Activated naive CD8-positive, alpha-beta T cell (primary cell): ENCODE data around the gene USP32.
"Not testable (repeated sequence)": the region's sequence is repeated elsewhere in the genome, so short reads cannot be mapped to it uniquely, and the experiment has no call there.

Experiments
- H3K27ac Mint-ChIP-seq: one replicate; pipeline ENCODE4 v1.8.0; 2021; ENCODE audit warnings: mixed read lengths
- H3K27me3 Mint-ChIP-seq: one replicate; pipeline ENCODE4 v1.8.0; 2021; ENCODE audit warnings: mixed read lengths
- H3K36me3 Mint-ChIP-seq: one replicate; pipeline ENCODE4 v1.8.0; 2021; ENCODE audit warnings: mixed read lengths
- H3K4me1 Mint-ChIP-seq: one replicate; pipeline ENCODE4 v1.8.0; 2021; ENCODE audit warnings: low read depth, mixed read lengths
- H3K4me3 Mint-ChIP-seq: one replicate; pipeline ENCODE4 v1.8.0; 2021; ENCODE audit warnings: mild to moderate bottlenecking, mixed read lengths
- H3K9me3 Mint-ChIP-seq: one replicate; pipeline ENCODE4 v1.8.0; 2021; ENCODE audit warnings: low read depth, mixed read lengths

USP32 gene

DNA sequence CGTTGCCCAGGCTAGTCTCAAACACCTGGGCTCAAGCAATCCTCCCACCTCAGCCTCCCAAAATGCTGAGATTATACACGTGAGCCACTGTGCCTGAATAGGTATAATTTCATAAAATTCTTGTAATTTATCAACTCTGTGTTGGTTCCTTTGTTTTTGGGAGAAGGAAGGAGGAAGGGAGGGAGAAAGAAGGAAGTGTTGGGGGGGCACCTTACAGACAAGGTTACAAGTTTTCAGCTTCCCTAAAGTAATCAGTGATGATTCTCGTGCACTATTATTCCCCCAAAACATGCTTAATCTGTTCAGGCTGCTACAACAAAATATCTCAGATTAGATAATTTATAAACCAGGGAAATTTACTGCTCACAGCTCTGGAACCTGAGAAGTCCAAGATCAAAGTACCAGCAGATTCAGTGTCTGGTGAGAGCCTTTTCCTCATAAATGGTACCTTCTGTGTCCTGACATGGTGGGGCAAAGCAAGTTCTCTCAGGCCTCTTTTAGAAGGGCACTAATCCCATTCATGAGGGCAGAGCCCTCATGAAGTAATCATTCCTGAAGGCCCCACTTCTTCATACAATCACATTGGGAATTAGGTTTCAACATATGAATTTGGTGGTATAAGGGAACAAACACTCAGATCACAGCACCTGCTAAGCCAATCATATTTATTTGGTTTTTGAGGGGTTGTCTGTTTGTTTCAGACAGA is 28.1 kb downstream of the USP32 start:
- no peaks in the 10 kb centered on the region for H3K9me3 Mint-ChIP-seq
- H3K4me1 Mint-ChIP-seq: peaks cover 6% of the 10 kb centered on the region
- H3K36me3 Mint-ChIP-seq: peaks cover 3% of the 10 kb centered on the region
- no peak overlapping the region for H3K27ac Mint-ChIP-seq
- H3K4me3 Mint-ChIP-seq: no peak overlapping the region
- no peaks in the 10 kb centered on the region for H3K27me3 Mint-ChIP-seq

DNA sequence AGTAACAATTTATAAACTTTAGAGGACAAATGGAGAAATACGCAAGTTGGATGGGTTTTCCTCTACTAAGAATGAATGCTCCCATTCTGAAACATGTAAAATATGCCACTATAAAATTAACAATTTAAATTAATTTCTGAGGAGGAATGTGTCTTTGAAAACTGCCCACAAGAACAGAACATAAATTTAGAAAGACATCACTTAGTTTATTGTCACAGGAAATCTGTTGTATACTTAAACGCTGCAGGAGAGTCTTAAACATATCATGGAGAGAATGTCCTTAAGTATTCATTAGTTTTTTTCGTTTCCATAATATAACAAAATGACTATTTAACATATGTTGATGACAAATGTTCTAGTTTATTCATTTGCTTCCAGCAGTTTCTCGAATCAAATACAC is 29.6 kb downstream of the USP32 start:
- no peak overlapping the region for H3K27ac Mint-ChIP-seq
- no peaks in the 10 kb centered on the region for H3K36me3 Mint-ChIP-seq
- H3K27me3 Mint-ChIP-seq: no peaks in the 10 kb centered on the region
- H3K4me3 Mint-ChIP-seq: no peak overlapping the region
- peaks cover 3% of the 10 kb centered on the region for H3K4me1 Mint-ChIP-seq
- no peaks in the 10 kb centered on the region for H3K9me3 Mint-ChIP-seq

DNA sequence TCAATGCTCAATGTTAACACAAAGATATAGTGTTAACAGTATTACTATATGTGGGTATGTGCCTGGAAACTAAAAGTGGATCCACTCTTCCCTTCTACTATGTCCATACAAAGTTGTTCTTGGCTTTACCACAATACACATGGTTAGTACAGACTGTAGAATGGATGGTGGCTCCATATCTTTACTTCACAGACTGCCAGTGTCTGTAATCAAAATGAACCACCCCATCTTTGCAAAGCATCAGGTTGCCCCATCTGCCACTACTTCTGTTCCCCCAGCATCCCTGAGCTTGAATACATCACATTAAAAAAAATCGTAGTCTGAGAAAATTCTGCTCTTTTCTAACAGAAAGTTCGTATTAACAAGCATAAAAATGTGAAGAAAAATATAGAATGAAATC is 30.0 kb downstream of the USP32 start:
- no peaks in the 10 kb centered on the region for H3K9me3 Mint-ChIP-seq
- H3K27me3 Mint-ChIP-seq: no peaks in the 10 kb centered on the region
- H3K36me3 Mint-ChIP-seq: no peaks in the 10 kb centered on the region
- H3K4me1 Mint-ChIP-seq: peaks cover 2% of the 10 kb centered on the region
- H3K27ac Mint-ChIP-seq: no peak overlapping the region
- no peak overlapping the region for H3K4me3 Mint-ChIP-seq

DNA sequence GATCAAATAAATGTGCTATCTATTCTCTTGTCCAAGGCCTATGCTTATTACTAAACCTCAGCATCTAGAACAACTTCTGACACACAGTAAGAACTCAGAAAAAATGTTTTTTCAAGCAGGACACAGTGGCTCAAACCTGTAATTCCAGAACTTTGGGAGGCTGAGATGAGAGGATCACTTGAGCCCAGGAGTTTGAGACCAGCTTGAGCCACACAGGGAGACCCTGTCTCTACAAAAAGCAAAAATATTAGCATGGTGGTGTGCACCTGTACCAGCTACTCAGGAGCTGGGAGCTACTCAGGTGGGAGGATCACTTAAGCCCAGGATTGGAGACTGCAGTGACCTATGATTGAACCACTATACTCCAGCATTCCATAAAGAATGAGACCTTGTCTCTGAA is 32.5 kb downstream of the USP32 start:
- peaks cover 2% of the 10 kb centered on the region for H3K36me3 Mint-ChIP-seq
- no peaks in the 10 kb centered on the region for H3K9me3 Mint-ChIP-seq
- H3K4me1 Mint-ChIP-seq: peaks cover 17% of the 10 kb centered on the region
- no peak overlapping the region for H3K4me3 Mint-ChIP-seq
- no peaks in the 10 kb centered on the region for H3K27me3 Mint-ChIP-seq
- H3K27ac Mint-ChIP-seq: no peak overlapping the region

- H3K36me3 Mint-ChIP-seq: peaks cover 2% of the 10 kb centered on the region
- no peaks in the 10 kb centered on the region for H3K27me3 Mint-ChIP-seq
- no peak overlapping the region for H3K27ac Mint-ChIP-seq
- H3K9me3 Mint-ChIP-seq: no peaks in the 10 kb centered on the region
- H3K4me1 Mint-ChIP-seq: peaks cover 17% of the 10 kb centered on the region
- H3K4me3 Mint-ChIP-seq: no peak overlapping the region
These were observed 33.2 kb downstream of the USP32 start for GRCh38 chr17:60358606-60359225.

- Mint-ChIP-seq H3K27ac (no peak overlapping the region), H3K4me3 (no peak overlapping the region), H3K4me1 (peaks cover 17% of the 10 kb centered on the region), H3K36me3 (peaks cover 2% of the 10 kb centered on the region), H3K27me3 (no peaks in the 10 kb centered on the region), H3K9me3 (no peaks in the 10 kb centered on the region)
These were observed 35.0 kb downstream of the USP32 start for GRCh38 chr17:60356940-60357339.

DNA sequence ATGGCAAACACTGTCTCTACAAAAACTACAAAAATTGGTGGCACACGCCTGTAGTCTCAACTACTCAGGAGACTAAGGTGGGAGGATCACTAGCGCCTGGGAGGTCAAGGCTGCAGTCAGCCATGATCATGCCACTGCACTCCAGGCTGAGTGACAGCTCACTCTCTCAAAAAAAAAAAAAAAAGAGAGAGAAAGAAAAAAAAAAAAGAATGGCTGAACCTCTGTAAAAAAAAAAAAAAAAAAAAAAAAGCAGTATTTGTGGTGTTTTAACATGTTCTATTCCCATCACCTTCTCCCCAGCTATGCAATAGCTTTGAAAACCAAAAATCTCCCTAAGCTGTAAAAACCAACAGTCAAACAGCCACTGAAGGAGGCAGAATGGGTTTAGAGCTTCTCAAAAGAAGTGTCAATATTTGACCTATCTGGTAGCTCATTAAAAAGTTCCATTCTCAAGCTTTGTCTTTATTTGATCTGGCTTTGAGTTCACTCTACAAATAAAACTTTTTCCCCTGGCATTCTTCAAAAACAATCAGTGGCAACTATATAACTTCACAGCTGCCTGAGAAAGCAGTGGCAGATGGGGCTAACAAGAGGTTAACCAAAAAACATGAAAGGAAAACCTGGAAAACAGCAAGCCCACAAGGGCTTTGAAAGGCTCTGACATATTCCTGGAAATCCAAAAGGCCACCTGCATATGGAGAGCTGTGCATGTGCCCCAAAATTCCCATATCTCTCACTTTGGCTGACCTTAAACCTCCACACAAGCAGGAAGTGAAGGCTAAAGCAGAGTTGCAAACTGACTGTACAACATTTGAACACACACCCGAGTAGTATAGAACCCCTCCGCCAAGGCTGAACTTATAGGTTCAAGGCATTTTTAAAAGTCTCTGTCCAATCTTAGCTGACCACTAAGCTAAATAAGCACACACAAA is 36.0 kb downstream of the USP32 start:
- no peak overlapping the region for H3K4me3 Mint-ChIP-seq
- H3K36me3 Mint-ChIP-seq: peaks cover 2% of the 10 kb centered on the region
- H3K27ac Mint-ChIP-seq: no peak overlapping the region
- no peaks in the 10 kb centered on the region for H3K27me3 Mint-ChIP-seq
- H3K4me1 Mint-ChIP-seq: peaks cover 17% of the 10 kb centered on the region
- no peaks in the 10 kb centered on the region for H3K9me3 Mint-ChIP-seq

GRCh38 chr17:60354223-60354622 is 37.7 kb downstream of the USP32 start:
- no peak overlapping the region for H3K4me3 Mint-ChIP-seq
- no peaks in the 10 kb centered on the region for H3K27me3 Mint-ChIP-seq
- H3K4me1 Mint-ChIP-seq: peaks cover 20% of the 10 kb centered on the region
- no peak overlapping the region for H3K27ac Mint-ChIP-seq
- no peaks in the 10 kb centered on the region for H3K9me3 Mint-ChIP-seq
- H3K36me3 Mint-ChIP-seq: peaks cover 2% of the 10 kb centered on the region

- Mint-ChIP-seq H3K27me3 (no peaks in the 10 kb centered on the region), H3K4me1 (peaks cover 20% of the 10 kb centered on the region), H3K4me3 (no peak overlapping the region), H3K9me3 (no peaks in the 10 kb centered on the region), H3K36me3 (peaks cover 2% of the 10 kb centered on the region), H3K27ac (no peak overlapping the region)
These were observed 38.2 kb downstream of the USP32 start for GRCh38 chr17:60353773-60354172.

DNA sequence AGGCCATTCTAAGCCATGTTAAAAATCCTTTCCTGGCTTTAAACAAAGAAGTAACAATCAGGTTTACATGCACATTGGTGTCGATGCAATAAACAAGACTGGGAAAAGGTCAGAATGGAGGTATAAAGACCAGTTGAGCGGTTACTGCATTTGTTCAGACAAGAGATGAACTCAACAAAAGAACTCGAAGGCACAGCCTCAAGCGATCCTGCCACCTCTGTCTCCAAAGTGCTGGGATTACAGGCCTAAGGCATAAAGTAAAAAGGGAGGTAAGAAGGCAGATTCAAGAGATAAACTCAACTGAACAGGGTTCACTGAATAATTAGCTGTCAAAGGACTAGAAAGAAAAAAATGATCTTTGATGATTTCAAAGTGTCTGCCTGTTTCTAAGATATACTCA is 39.4 kb downstream of the USP32 start:
- H3K27ac Mint-ChIP-seq: no peak overlapping the region
- no peak overlapping the region for H3K4me3 Mint-ChIP-seq
- peaks cover 19% of the 10 kb centered on the region for H3K4me1 Mint-ChIP-seq
- peaks cover 2% of the 10 kb centered on the region for H3K36me3 Mint-ChIP-seq
- H3K27me3 Mint-ChIP-seq: no peaks in the 10 kb centered on the region
- no peaks in the 10 kb centered on the region for H3K9me3 Mint-ChIP-seq

- Mint-ChIP-seq H3K27ac (no peak overlapping the region), H3K27me3 (no peaks in the 10 kb centered on the region), H3K9me3 (no peaks in the 10 kb centered on the region), H3K4me1 (peaks cover 19% of the 10 kb centered on the region), H3K36me3 (peaks cover 2% of the 10 kb centered on the region), H3K4me3 (no peak overlapping the region)
These were observed 39.9 kb downstream of the USP32 start for GRCh38 chr17:60352071-60352470.

DNA sequence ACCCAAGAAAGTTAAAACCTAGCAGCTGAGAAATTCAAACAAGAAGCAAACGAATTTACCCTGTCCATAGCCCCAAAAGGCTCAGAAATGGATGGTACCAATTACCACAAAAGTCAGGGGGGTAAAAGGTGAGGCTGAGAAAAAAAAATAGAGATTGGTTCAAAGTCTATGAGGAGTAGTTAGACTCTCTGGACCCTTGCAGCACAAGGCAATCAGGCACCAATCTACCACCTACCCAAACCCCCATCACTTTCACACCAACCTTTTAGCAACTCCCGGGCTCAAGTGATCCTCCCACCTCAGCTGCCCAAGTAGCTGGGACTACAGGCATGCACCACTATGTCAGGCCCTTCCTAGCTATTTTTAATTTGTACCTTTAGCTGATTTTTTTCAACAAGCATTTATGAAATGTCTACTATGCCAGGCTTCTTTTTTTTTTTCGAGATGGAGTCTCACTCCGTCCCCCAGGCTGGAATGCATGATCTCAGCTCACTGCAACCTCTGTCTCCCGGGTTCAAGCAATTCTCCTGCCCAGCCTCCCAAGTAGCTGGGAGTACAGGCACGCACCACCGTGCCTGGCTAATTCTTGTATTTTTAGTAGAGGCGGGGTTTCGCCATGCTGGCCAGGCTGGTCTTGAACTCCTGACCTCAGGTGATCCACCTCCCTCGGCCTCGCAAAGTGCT is 40.8 kb downstream of the USP32 start:
- Mint-ChIP-seq H3K27me3 (no peaks in the 10 kb centered on the region), H3K4me3 (no peak overlapping the region), H3K9me3 (no peaks in the 10 kb centered on the region), H3K4me1 (peaks cover 16% of the 10 kb centered on the region), H3K36me3 (no peaks in the 10 kb centered on the region), H3K27ac (no peak overlapping the region)

GRCh38 chr17:60348616-60349015 is 43.3 kb downstream of the USP32 start:
- H3K9me3 Mint-ChIP-seq: no peaks in the 10 kb centered on the region
- H3K36me3 Mint-ChIP-seq: no peaks in the 10 kb centered on the region
- no peak overlapping the region for H3K27ac Mint-ChIP-seq
- peaks cover 3% of the 10 kb centered on the region for H3K4me1 Mint-ChIP-seq
- H3K27me3 Mint-ChIP-seq: no peaks in the 10 kb centered on the region
- no peak overlapping the region for H3K4me3 Mint-ChIP-seq

DNA sequence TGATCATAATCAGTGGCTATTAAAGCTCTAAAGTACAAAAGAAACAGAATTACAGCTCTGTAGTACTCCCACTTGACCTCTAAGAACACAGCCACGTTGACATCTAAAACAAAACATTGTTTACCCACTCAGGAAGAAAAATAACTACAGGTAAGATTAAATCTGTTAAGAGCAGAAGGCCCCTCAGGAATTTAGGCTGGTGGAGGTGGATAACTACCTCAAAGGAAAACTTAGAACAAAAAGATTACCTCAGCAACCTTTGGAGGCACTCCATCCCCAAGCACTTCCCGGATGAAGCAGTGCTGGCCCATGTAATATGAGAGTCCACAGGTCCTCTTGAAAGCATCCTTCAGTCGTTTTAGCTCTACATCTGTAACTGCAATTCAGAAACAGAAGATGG is 46.7 kb downstream of the USP32 start:
- H3K27me3 Mint-ChIP-seq: no peaks in the 10 kb centered on the region
- H3K9me3 Mint-ChIP-seq: no peaks in the 10 kb centered on the region
- H3K27ac Mint-ChIP-seq: no peak overlapping the region
- H3K4me1 Mint-ChIP-seq: peaks cover 10% of the 10 kb centered on the region
- H3K4me3 Mint-ChIP-seq: no peak overlapping the region
- peaks cover 25% of the 10 kb centered on the region for H3K36me3 Mint-ChIP-seq

DNA sequence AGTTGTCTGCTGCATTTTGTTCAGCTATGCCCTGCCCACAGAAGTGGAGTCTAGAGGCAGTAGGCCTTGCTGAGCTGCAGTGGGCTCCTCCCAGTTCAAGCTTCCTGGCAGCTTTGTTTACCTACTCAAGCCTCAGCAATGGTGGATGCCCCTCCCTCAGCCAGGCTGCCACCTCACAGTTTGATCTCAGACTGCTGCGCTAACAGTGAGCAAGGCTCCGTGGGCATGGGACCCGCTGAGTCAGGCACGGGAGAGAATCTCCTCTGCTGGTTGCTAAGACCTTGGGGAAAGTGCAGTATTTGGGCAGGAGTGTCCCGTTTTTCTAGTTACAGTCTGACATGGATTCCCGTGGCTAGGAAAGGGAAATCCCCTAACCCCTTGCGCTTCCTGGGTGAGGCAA is 49.4 kb downstream of the USP32 start:
- H3K4me3 Mint-ChIP-seq, H3K4me1 Mint-ChIP-seq, H3K27ac Mint-ChIP-seq, H3K9me3 Mint-ChIP-seq, H3K27me3 Mint-ChIP-seq: not testable (repeated sequence)
- H3K36me3 Mint-ChIP-seq: peaks cover 27% of the 10 kb centered on the region
